GM19351 (cell line): ENCODE results near the gene NQO2.
A peak's percentile ranks its signal among the peaks of the same experiment; 100 is the strongest.
"Not testable (repeated sequence)": the region's sequence is repeated elsewhere in the genome, so short reads cannot be mapped to it uniquely, and the experiment has no call there.

Source experiments
- ATAC-seq: cut with Tn5 transposase; IDR thresholded peaks from one replicate; pipeline ENCODE4 v1.9.1; 2021; ENCODE audit warnings: mild to moderate bottlenecking, moderate library complexity; ENCODE audit not compliant: unreplicated experiment

Gene NQO2

GRCh38 chr6:2988426-2989331, 11.0 kb upstream of the NQO2 start:
- ATAC-seq: peak; percentile 62

- peak; percentile 67 for ATAC-seq
These were observed 10.1 kb upstream of the NQO2 start for GRCh38 chr6:2989332-2990247.

GRCh38 chr6:2990248-2990931, 9.3 kb upstream of the NQO2 start:
- no peak for ATAC-seq

GRCh38 chr6:2990932-2991506, 8.7 kb upstream of the NQO2 start:
- no peak for ATAC-seq

GRCh38 chr6:2992330-2992979, 7.2 kb upstream of the NQO2 start:
- no peak for ATAC-seq

- no peak for ATAC-seq
These were observed 5.9 kb upstream of the NQO2 start for GRCh38 chr6:2993755-2994317.

- peak; percentile 51 for ATAC-seq
These were observed 1.3 kb upstream of the NQO2 start for GRCh38 chr6:2998249-2998997.

GRCh38 chr6:2998998-2999617, 586 bp upstream of the NQO2 start:
- ATAC-seq: peak; percentile 19

GRCh38 chr6:3001146-3001772, 1.6 kb downstream of the NQO2 start:
- ATAC-seq: no peak

- no peak for ATAC-seq
These were observed 2.1 kb downstream of the NQO2 start for GRCh38 chr6:3001773-3002293.

- not testable (repeated sequence) for ATAC-seq
These were observed 3.5 kb downstream of the NQO2 start for GRCh38 chr6:3003226-3003625.

- ATAC-seq: no peak
These were observed 5.4 kb downstream of the NQO2 start for GRCh38 chr6:3005077-3005476.

GRCh38 chr6:3005874-3006273, 6.2 kb downstream of the NQO2 start:
- ATAC-seq: no peak

- ATAC-seq: no peak
These were observed 6.8 kb downstream of the NQO2 start for GRCh38 chr6:3006476-3006875.

GRCh38 chr6:3007571-3007970, 7.9 kb downstream of the NQO2 start:
- no peak for ATAC-seq

- ATAC-seq: not testable (repeated sequence)
These were observed 9.1 kb downstream of the NQO2 start for GRCh38 chr6:3008712-3009265.

- ATAC-seq: no peak
These were observed 10.2 kb downstream of the NQO2 start for GRCh38 chr6:3009930-3010329.

GRCh38 chr6:3011158-3011557, 11.5 kb downstream of the NQO2 start:
- no peak for ATAC-seq
